OCI-LY3 (cell line): Measurements from ENCODE around the gene LENG8.

ENCODE experiments used
- H2AFZ ChIP-seq: fragments of 200-600, 300-600 bp; shearing (Covaris generic); 2 replicates; pipeline ENCODE4 v1.6.0; 2014; ENCODE audit warnings: antibody characterized with exemption, low read depth, low read length
- H3K27ac ChIP-seq: fragments of 200-600, 300-600 bp; sonication (generic); 2 replicates; pipeline ENCODE4 v1.5.1; 2014; ENCODE audit warnings: mild to moderate bottlenecking, low read length, moderate library complexity, mixed read lengths
- H3K27me3 ChIP-seq: fragments of 200-600, 300-600 bp; sonication (generic); 2 replicates; pipeline ENCODE4 v1.6.1; 2014; ENCODE audit warnings: low read depth, low read length, mixed read lengths
- H3K36me3 ChIP-seq: fragments of 200-600, 300-600 bp; sonication (generic); replicated peaks from 2 replicates; pipeline ENCODE3; 2014; ENCODE audit warnings: low read depth, low read length, mixed read lengths
- H3K4me1 ChIP-seq: fragments of 300-600, 200-600 bp; sonication (generic); 2 replicates; pipeline ENCODE4 v1.6.1; 2014; ENCODE audit warnings: low read length, mixed read lengths
- H3K4me2 ChIP-seq: fragments of 200-600, 300-600 bp; sonication (generic); 2 replicates; pipeline ENCODE4 v1.6.1; 2014; ENCODE audit warnings: low read length, mixed read lengths
- H3K4me3 ChIP-seq: fragments of 300-600, 200-600 bp; sonication (generic); 2 replicates; pipeline ENCODE4 v1.5.1; 2014; ENCODE audit warnings: antibody characterized with exemption, mild to moderate bottlenecking, low read length, moderate library complexity
- H3K79me2 ChIP-seq: fragments of 300-600, 200-600 bp; shearing (Covaris generic); 2 replicates; pipeline ENCODE4 v1.6.1; 2014; ENCODE audit warnings: mild to moderate bottlenecking, low read length, mixed read lengths
- H3K9ac ChIP-seq: fragments of 300-600, 200-600 bp; shearing (Covaris generic); 2 replicates; pipeline ENCODE4 v1.6.0; 2014; ENCODE audit warnings: mild to moderate bottlenecking, low read length, moderate library complexity
- H3K9me3 ChIP-seq: fragments of 200-600, 300-600 bp; shearing (Covaris generic); 2 replicates; pipeline ENCODE4 v1.6.1; 2014; ENCODE audit warnings: low read length, mixed read lengths; ENCODE audit not compliant: insufficient read depth
- H4K20me1 ChIP-seq: fragments of 200-600, 300-600 bp; sonication (generic); 2 replicates; pipeline ENCODE4 v1.6.1; 2016; ENCODE audit warnings: low read length, mixed read lengths; ENCODE audit not compliant: insufficient read depth
- EZH2phosphoT487 ChIP-seq: fragments of 200-600 bp; shearing (Covaris generic); IDR thresholded peaks from 2 replicates; pipeline ENCODE4 v1.6.1; 2018; ENCODE audit warnings: antibody characterized with exemption, mixed run types, low read depth
- TF ChIP-seq, protein P1 (sequence below): fragments of 200-600, 300-600 bp; sonication (generic); IDR thresholded peaks from 2 replicates; pipeline ENCODE4 v1.5.1; 2014; ENCODE audit warnings: antibody characterized with exemption, low read length, low read depth

The LENG8 gene

DNA sequence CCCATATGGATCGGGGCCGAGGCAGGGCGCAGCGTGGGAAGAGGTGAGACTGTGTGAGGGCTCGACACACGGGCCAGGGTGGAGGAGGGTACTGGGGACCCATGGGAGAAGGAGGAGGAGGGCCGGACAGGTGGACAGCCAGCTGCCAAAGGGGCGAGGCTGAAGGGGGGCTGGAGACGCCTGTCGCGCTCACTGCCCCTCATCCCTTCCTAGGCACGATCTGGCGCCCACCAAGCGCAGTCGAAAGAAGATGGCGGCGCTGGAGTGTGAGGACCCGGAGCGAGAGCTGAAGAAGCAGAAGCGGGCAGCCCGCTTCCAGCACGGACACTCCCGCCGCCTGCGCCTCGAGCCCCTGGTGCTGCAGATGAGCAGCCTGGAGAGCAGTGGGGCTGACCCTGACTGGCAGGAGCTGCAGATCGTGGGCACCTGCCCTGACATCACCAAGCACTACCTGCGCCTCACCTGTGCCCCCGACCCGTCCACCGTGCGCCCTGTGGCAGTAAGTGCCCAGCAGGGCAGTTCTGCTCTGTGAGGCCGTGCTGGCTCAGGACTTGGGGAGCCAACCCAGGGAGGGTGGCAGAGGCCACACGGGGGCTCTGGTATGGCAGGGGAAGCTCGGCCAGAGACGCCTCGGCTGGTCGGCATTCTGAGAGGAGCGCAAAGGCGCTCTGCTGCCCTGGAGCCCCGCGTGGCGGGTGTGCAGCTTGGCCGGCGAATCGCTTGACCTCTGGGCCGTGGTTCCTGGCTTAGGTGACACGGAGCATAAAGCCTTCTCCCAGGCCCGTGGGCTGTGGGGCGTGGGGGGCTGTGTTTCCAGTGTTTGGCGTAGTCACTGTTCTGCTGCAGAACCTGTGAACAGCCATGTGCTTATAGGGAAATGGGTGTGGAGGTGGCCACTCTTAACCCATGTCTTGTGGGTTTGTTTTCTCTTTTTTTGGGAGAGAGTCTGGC, 7.7 kb downstream of the LENG8 start:
- Histone ChIP-seq H3K27me3 (no peaks in the 10 kb centered on the region), H3K4me1 (no peaks in the 10 kb centered on the region), H3K9me3 (no peaks in the 10 kb centered on the region), H3K79me2 (peaks cover 41% of the 10 kb centered on the region), H4K20me1 (peaks cover 53% of the 10 kb centered on the region), H2AFZ (no peak overlapping the region), H3K4me2 (no peak overlapping the region), H3K27ac (no peak overlapping the region), H3K9ac (no peak overlapping the region), H3K36me3 (peaks cover 88% of the 10 kb centered on the region), H3K4me3 (no peak overlapping the region)
- TF ChIP-seq, protein P1, sequence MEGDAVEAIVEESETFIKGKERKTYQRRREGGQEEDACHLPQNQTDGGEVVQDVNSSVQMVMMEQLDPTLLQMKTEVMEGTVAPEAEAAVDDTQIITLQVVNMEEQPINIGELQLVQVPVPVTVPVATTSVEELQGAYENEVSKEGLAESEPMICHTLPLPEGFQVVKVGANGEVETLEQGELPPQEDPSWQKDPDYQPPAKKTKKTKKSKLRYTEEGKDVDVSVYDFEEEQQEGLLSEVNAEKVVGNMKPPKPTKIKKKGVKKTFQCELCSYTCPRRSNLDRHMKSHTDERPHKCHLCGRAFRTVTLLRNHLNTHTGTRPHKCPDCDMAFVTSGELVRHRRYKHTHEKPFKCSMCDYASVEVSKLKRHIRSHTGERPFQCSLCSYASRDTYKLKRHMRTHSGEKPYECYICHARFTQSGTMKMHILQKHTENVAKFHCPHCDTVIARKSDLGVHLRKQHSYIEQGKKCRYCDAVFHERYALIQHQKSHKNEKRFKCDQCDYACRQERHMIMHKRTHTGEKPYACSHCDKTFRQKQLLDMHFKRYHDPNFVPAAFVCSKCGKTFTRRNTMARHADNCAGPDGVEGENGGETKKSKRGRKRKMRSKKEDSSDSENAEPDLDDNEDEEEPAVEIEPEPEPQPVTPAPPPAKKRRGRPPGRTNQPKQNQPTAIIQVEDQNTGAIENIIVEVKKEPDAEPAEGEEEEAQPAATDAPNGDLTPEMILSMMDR, result no peak
- TF ChIP-seq EZH2phosphoT487, result no peak

DNA sequence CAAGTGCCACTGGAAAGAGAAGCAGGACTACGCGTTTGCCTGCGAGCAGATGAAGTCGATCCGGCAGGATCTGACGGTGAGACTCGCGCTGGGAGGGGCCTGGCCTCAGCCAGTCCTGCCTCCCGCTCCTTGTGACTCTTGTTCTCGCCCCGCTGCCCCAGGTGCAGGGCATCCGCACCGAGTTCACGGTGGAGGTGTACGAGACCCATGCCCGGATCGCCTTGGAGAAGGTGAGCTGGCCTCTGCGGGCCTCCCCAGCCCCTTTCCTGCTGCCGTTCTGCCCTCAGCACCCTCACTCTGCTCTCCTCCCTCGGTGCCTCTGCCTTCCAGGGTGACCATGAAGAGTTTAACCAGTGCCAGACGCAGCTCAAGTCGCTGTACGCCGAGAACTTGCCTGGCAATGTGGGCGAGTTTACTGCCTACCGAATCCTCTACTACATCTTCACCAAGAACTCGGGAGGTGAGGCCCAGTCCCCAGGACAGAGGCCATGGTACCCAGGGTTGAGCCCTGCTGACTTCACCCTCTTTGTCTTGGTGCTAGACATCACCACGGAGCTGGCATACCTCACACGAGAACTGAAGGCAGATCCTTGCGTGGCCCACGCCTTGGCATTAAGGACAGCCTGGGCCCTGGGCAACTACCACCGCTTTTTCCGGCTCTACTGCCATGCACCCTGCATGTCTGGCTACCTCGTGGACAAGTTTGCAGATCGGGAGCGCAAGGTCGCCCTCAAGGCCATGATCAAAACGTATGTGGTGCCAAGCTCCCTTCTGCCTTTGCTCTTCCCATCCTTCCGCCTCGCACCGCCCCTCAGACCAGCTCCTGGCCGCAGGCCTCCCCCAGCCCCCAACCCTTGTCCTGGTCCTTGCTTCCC, 9.0 kb downstream of the LENG8 start:
- no peak overlapping the region for H3K4me2 ChIP-seq
- H3K27ac ChIP-seq, result no peak overlapping the region
- H3K36me3 ChIP-seq, result peaks cover 83% of the 10 kb centered on the region
- no peak overlapping the region for H2AFZ ChIP-seq
- H3K4me1 ChIP-seq, result no peaks in the 10 kb centered on the region
- no peaks in the 10 kb centered on the region for H3K9me3 ChIP-seq
- H3K4me3 ChIP-seq, result no peak overlapping the region
- peaks cover 28% of the 10 kb centered on the region for H3K79me2 ChIP-seq
- H4K20me1 ChIP-seq, result peaks cover 48% of the 10 kb centered on the region
- H3K27me3 ChIP-seq, result no peaks in the 10 kb centered on the region
- TF ChIP-seq, protein P1, result no peak
- TF ChIP-seq EZH2phosphoT487, result no peak
- H3K9ac ChIP-seq, result no peak overlapping the region

DNA sequence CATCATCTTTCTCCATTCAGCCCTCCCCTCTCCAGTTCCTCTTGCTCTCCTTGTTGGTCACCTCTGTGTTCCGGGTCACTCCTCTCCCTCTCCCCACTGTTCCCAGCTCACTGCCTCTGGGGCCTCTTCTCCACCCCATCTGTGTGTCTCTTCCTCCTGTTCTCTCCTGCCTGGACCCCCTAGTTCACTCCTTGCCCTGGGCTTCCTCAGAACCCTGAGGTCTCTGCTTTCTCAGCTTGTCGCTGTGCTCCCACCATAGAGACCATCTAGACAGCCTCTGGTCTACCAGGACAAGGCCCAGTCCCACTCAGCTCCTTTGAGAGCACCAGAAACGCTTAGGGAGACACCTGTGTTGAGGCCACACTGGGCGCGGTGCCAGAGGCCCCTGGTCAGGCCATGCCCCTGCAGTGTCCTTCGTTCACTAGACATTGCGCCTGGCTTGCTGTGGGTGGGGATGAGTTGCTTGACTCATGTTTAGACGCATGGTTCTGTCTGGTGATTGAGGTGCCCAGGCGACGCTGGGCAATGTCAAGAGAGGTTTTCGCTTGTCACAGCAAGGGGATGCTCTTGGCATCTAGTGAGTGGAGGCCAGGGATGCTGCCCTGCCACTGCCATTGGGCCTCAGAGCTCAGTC, 9.8 kb downstream of the LENG8 start:
- no peak overlapping the region for H3K9ac ChIP-seq
- H3K36me3 ChIP-seq, result peaks cover 81% of the 10 kb centered on the region
- H2AFZ ChIP-seq, result no peak overlapping the region
- no peak overlapping the region for H3K4me2 ChIP-seq
- no peak overlapping the region for H3K4me3 ChIP-seq
- H3K27ac ChIP-seq, result no peak overlapping the region
- peaks cover 22% of the 10 kb centered on the region; the same call in 1 of the 2 replicates for H3K79me2 ChIP-seq
- H3K9me3 ChIP-seq, result no peaks in the 10 kb centered on the region
- H3K27me3 ChIP-seq, result no peaks in the 10 kb centered on the region
- peaks cover 3% of the 10 kb centered on the region for H3K4me1 ChIP-seq
- TF ChIP-seq, protein P1, result no peak
- TF ChIP-seq EZH2phosphoT487, result no peak
- peaks cover 41% of the 10 kb centered on the region for H4K20me1 ChIP-seq
